HL-60/S4 (cell line): Measurements from ENCODE around the gene FAIM2.

ENCODE experiments used
- in situ Hi-C: fragments of 300-500 bp; cut with MboI; formaldehyde crosslinking; loops from 2 replicates; pipeline ENCODE4 v1.14.3; 2022; ENCODE audit warnings: low sequenced_read_pairs

FAIM2 gene

DNA sequence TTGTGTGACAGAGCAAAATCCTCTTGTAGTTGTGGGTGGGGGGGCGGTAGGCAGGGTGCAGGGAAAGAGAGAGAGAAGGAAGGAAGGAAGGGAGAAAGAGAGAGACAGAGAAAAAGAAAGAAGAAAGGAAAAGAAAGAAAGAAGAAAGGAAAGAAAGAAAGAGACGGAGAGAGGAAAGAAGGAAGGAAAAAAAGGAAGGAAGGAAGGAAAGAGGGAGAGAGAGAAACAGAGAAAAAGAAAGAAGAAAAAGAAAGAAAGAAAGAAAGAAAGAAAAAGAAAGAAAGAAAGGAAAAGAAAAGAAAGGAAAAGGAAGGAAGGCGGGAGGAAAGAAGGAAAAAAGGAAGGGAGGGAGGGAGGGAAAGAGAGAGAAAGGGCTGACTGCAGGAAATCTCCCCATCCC, 17.6 kb upstream of the FAIM2 start:
- in situ Hi-C loops: no loop called here

DNA sequence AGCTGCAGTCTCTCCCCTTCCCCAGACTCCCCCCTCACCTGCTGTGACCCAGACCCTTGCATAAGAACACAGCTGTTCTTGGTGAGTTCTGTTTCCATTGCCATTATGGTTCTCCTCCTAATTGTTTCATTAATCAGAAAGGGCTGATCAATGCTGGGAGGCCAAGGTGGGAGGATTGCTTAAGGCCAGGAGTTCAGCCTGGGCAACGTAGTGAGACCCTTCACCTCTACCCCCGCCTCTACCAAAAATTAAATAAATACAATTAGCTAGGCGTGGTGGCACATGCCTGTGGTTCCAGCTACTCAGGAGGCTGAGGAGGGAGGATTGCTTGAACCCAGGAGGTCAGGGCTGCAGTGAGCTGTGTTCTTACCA, 17.2 kb upstream of the FAIM2 start:
- in situ Hi-C loops: no loop called here

DNA sequence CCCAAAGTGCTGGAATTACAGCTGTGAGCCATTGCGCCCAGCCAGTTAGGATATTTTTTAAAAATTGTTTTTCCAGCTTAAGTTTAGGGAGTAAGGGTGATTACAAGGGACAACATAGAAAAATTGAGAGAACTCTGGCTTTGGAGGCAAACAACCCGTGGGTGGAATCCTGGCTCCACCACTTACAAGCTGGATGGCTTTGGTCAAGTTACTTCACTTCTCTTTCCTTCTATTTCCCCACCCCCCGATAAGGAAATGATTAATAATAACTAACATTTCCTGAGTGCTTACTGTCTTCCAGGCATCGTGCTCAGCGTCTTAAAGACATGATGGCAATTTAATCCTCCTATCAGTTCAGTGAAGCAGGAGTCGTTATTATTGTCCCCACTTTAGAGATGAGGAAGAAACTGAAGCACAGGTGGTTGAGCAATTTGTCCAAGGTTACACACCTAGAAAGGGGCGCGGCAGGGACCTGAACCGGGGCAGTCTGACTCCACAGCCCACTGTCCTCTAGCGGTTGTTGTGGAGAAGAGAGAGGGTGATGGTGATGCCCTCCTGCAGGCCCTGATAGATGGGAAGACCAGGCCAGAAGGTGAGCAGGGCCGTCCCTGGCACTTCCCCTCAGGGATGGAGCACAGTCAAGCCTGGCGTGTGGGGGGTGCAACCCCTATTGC, 16.7 kb upstream of the FAIM2 start:
- in situ Hi-C loops: no loop called here

DNA sequence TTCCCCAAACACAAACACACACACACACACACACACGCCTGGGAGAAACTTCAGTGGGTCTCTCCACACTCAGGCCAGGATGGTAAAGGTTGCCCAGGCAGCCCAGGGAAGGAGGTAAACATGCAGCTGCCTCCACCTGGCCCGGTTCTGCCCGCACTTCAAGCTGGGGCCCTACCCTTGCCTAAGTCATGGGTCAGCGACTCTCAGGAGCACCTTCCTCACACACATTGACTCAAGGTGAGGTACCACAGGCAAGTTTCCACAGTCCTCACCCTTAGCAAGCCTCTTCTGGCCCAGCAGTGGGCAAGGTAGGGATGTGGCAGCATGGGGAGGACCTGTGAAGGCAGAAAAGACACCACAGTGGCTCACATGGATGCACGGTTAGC, 14.1 kb upstream of the FAIM2 start:
- in situ Hi-C loops: no loop called here

DNA sequence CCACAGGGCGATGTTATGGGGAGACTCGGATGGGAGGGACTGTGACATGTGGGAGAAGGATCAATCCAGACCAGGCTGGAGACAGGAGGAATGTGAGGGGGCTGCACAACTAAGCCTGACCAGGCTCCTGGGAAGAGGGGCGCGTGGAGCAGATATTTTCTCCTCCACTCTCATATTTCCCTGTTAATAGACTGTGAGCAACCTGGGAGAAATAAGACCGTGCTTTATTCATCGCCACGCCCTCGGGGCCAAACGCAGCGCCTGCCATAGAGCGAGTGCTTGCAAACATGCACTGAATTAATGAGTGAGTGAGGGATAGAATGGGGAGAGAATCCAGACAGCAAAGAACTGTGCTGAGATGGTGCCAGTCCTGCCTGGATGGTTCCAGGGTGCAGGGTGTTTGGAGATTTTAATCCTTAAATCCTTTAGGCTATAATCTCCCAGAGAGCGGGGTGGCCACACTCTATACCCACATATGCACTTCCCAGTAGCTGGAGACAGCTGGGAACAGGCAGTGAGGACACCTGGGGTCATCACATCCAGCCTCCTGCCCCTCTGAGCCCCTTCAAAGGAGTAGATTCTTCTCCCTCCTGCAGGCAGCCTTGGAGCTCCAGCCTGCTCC, 13.6 kb upstream of the FAIM2 start:
- in situ Hi-C loops: no loop called here

DNA sequence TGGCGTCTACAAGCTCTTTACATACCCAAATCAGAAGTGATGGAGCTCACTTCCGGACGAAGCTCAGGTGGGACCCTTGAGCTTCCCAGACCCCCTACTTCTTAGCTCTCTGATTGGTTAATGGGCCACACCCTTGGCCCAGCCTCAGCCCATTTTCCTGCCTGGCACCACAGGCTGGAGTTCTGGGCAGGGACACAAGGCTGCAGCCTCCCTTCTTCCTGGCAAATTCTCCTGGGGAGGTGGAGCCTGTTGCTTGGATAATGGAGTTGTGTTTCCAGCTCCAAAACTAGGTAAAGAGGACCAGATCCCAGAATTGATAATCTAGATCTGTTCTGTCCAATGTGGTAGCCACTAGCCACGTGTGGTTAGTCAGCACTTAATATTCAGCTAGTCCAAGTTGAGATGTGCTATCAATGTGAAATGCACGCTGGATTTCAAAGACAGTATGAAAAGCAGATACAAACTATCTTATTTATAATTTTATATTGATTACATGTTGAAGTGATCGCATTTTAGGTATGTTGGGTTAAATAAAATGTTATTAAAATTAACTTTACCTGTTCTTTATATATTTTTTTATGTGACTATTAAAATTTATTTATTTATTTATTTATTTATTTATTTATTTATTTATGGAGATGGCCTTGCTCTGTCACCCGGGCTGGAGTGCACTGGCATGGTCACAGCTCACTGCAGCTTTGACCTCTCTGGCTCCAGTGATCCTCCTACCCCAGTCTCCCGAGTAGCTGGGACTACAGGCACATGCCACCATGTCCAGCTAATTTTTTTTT, 12.6 kb upstream of the FAIM2 start:
- in situ Hi-C loops: no loop called here

DNA sequence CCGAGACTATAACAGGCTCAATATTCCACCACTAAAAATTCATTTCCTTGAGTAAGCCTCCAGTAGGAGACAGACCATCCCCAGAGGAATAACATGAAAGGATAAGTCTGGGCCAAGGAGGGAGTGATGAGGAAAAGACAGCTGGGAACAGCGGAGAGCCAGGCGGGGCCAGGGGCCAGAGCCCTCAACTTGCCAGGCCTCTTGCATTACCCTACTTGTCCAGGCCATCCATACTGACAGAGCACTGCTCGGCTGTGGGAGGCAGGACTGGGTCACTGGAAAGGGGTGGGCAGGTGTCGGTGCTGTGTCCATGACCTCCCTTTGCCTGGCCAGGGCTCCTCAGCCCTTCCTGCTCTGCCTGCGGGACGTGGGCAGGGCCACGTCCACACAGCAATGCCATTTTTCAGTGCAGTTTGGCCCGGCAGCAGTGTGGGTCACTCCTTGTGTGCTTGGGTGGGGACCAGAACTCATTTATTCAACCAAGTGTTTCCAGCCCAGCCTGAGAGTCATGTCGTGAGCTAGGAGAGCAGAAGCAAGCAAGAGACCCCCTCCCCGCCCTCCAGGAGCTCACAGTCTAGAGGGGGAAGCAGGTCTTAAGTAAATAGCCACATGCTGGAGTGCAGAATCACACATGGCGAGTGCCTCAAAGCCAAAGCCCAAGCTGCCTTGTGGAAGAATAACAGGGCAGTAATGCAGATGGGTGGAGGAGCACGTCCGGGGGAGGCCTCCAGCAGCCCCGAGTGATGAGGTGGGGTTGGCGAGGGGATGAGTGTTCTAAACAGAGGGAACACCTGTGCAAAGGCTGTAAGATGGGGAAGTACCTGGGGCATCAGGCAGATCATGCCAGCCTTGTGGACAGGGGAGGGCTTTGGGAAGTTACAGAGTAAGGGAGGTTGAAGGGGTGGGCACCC, 8.9 kb upstream of the FAIM2 start:
- in situ Hi-C loops: no loop called here

DNA sequence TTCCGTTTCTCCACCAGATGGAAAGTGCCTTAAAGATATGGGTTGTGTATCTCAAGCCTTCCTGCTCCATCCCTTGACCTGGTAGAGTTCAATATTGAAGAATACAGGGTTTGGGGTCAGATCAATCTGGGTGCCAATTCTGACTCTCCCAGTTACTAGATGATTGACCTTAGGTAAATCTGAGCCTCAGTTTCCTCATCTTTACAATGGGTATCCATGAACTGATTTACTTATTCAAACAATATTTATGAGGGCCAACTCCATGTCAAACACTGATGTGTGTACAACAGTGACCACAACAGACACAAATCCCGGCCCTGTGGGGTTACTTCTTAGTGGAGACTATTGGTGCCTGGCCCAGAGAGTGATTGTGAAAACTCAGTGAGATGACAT, 7.5 kb upstream of the FAIM2 start:
- in situ Hi-C loops: no loop called here

DNA sequence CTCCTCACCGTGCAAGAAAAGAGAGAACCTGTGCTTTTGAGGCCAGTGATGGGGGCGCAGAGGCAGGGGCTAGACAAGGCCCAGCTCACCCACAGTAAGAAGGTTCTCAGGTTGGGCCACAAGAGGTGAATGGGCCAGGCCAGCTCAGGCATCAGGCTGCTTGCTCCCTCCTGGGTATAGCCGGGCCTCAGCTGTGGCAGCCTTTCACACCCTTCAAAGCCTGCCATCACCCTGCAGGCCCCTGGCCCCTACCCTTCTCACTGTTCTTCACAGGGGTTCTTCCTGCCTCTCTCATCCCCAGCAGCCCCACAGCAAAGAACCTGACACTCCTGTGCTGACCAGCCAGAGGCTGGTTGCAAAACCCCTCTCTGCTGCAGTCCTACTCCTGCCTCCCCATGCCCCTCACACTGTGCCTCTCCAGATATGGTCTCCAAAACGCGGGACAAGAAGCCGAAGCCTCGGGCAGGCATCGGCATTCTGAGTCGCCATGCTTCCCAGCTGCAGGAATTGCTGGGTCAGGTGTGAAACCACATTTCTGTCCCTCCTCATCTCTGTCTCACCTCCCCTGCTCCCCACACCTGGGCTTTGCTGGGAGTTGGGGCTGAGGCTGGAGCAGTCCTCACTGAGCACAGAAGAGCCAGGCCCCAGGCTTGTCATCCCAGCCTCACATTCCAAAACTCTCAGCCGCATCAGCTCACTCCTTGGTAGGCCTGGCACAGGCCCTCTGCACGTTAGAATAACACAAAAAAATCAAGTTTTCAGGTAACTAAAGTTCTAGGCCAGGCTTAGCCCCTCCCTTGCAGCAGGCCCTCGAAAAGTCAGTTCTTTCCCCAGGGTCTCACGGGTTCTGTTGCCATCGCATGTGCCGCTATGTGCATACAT, 6.9 kb upstream of the FAIM2 start:
- in situ Hi-C loops: no loop called here

DNA sequence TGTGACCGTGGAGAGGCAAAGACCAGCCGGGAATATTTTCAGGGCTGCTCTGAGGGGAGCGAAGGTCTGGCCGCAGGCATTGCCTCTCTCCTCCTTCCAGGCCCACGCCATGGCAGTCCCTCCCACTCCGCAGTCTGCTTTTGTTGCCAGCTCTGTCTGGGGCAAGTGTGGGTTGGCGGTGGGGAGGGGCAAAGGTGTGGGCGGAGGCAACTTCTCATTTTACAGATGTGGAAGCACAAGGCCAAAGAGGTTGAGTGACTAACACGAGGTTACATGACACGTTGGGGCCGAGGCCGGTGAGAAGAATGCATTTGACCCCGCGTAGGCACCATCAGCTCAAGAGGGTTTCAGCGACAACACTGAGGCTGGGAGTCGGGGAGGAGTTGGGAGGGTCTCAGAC, 6.1 kb upstream of the FAIM2 start:
- in situ Hi-C loops: no loop called here

DNA sequence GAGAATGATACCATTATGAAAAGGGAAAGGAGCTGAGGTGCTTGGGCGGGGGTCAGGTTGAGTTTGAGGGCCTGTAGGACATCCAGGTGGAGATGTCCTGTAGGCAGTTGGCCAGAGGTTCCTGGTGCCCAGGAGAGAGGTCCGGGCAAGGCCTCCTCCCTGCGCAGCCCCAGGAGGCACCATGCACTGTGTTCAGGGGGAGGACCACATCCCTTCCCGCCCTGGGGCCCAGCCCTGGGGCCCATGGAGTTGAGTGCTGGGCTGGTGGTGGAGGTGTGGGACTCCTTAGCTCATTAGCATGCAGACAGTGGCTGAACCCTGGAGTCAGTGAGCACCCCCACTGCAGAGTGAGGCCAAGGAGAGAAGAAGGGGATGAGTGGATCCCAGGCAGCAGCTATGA, 5.7 kb upstream of the FAIM2 start:
- in situ Hi-C loops: no loop called here

DNA sequence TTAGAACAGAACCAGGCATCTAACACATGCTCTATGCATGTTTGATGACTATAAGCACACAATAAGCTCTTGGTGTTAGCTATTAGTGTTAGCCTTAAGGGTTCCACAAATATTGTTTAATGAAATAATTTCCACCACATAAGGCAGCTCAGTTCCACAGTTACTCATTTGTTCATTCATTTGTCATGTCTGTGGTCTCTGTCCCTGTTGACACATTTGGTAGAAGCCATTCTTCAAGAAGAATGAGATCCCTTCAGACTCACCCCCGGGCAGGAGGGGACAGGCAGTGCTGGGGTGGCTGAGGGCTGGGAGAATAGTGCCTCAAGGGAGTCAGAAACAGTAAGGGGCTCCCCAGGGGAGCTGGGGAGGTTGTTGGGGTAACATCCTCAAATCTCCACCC, 3.7 kb upstream of the FAIM2 start:
- in situ Hi-C loops: no loop called here

DNA sequence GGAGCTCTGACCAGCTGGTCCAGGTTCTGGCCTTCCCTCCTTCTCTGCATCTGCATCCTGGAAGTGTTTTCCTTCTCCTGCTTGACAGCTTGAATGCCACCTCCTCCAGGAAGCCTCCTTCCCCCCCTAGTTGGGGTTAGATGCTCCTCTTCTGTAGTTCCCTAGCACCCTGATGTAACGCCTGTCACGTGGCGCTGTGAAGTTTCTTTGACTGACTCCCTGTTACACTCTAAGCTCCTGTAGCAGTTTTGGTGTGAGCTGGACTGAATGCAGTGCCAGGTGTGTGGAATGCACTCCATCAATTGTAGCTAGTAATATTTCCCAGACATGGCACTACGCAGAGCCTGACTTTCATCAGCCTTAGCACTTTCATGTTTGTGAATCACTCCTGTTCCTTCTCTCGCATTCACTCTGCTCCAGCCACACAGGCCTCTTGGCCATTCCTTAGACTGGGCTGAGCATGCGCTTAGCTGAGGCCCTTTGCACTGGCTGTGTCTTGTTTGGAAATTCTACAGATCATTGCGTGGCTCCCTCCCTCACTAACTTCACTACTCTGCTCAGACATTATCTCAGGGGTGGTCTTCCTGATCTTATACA, 2.1 kb upstream of the FAIM2 start:
- in situ Hi-C loops: no loop called here

DNA sequence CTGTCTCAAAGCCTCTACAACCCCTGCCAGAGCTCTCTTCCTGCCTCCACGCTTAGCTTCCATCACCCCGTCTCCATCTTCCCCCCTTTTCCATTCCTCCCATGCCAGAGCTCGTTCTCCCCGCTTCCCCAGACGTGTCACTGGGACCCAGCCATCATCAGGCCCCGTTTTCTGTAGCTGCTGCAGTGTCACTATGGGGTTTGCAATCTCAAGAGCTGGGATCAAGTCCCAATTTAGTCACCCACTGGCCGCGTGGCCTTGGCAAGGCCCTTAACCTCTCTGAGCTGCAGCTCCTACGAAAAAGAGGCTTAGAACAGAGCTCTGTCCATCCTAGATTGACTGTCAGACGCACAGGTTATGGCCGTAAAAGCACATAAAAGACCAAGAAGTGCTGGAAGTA, 901 bp upstream of the FAIM2 start:
- in situ Hi-C loops: no loop called here

DNA sequence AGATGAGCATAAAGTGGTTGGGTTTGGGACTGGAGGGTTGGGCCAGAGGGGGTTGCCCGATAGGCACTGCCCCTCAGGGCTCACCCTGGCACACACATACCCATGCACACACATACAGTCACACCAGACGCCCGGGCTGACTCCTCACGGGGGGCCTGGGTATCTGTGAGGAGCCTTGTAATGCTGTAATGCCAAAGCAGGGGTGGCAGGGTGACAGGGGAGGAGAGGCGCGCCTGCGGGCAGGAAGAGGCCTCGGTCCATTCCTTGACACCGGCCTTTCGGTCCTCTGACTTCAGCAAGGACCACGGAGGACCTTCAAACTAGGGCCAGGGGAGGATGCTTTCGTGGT, 375 bp downstream of the FAIM2 start:
- in situ Hi-C loops: no loop called here

DNA sequence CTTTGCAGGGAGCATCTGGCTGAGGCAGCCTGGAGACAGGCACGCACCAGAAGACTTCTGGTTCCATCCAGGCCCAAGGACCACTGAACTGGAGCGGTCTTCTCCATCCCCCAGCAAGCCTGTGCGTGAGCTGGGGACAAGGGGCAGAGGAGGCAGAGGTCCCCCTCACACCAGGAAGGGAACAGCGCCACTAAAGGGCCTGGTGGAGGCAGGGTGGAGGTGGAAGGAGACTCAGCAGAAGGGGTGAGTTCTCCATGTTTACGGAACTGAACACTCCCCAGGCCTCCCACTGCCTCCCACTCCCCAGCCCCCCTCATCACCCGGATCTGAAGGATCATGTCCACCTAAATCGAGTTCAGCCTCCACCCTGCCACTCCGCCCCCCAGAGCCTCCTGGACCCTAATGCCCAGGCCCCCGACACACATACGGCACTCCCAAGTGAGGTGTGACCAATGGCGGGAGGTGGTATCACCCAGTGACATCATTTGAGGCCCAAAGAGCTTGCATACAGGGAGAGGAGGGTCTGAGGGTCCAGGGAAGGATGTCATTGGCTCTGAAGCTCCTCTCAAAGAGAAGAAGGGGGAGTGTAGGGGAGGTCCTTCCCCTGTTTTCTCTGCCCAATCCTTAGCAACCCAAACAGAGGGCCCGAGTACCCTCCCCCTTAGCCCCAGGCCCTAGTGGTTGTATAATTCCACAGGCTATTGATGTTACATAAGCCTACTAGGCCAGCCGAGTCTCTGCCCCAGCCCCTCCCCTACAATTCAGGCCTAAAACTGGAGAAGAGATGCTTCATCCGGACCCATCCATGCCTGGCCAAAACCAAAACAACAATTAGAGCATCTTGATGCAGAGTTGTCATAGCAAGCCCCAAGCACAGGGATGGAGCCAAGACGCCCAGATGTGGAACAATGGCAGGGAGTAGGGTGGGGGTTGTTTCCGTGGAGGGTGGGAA, 1.0 kb downstream of the FAIM2 start:
- in situ Hi-C loops: no loop called here

DNA sequence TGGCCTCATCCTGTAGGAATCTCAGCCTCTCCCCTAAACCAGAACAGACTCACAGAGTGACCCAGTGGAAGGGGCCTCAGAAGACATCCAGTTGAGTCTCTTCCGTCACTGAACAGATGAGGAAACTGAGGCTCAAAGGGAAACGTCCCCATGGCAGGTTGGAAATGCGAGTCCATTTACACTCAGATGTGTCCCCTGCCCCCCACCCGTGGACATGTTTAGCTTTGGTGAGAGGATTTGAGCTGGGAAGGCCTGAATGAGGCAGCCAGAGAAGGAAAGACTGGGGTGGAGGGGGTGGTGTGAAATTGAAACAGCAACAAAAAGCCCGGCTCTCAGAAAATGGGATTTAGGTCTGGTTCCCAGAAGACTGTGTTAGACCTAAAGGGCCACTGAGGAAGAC, 1.7 kb downstream of the FAIM2 start:
- in situ Hi-C loops: no loop called here

DNA sequence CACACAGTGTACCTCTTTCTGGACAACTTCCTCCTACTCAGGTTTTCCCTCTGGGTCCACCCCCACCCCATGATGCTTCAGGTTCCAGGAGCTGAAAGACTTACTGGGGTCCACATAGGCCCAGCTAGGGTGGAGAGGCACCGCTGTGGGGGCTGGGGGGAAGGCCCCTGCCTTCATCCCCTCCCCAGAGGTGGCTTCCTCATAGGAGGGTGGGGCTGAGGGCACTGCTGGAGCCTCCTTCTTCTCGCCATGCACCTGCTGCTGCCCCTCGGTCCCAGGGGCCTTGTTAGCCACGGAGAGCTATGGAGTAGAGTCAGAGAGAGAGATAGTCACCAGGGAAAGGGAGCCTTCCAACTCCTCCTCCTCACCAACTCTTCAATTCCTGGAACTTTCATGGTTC, 2.7 kb downstream of the FAIM2 start:
- in situ Hi-C loops: no loop called here

DNA sequence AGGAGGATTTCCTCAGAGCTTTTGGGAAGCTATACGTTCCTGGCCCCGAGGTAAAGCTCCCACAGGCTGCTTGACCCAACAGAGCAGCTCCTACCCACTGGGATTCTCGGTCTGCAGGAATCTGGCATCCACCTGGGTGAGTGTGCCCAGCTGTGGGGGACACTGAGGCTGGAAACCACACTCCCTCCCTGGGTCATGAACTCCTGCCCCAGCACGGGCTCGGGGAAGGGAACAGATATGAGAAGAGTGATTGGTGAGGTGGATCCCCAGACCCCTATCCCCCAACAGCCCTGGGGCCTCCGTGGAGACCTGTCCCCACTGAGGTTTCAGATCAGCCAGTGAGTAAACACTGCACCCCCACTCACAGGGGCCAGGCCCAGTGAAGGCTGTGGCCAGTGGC, 3.3 kb downstream of the FAIM2 start:
- in situ Hi-C loops: no loop called here
